Peyer's patch (tissue), 4 donors: ENCODE results near the gene VSIG8. TPM values are rescaled to one million over a fixed set of nuclear protein-coding genes. Genes with fewer than 3 reads are reported as not detected.

ENCODE experiments used
- DNase-seq, 3 donors: peaks; one replicate each; pipeline ENCODE4 v3.0.0-alpha.2; 2017 to 2019
- H3K27ac ChIP-seq, 4 donors: fragments of 200-600 bp; sonication (generic); one replicate each; pipeline ENCODE4 v1.5.1; 2016 to 2019
- H3K27me3 ChIP-seq, 2 donors: fragments of 200-600 bp; sonication (generic); one replicate each; pipeline ENCODE4 v1.5.1; 2019
- H3K36me3 ChIP-seq, 3 donors: fragments of 200-600 bp; sonication (generic); one replicate each; pipeline ENCODE4 v1.5.1; 2016 to 2019
- H3K4me1 ChIP-seq, 4 donors: fragments of 200-600 bp; sonication (generic); one replicate each; pipeline ENCODE4 v1.5.1; 2016 to 2019
- H3K4me3 ChIP-seq, 4 donors: fragments of 200-600 bp; sonication (generic); 1 replicate in 3 of 4; 2 replicates in 1 of 4; pipeline ENCODE4 v1.5.1; 2016 to 2019; ENCODE audit warnings: mild to moderate bottlenecking in 1 of 4
- H3K9me3 ChIP-seq, 4 donors: fragments of 200-600 bp; sonication (generic); one replicate each; pipeline ENCODE4 v1.5.1; 2016 to 2019; ENCODE audit warnings: mild to moderate bottlenecking in 1 of 4
- POLR2A ChIP-seq, 2 donors: fragments of 450-650 bp; IDR thresholded peaks; one replicate each; pipeline ENCODE4 v1.5.1; 2017; ENCODE audit warnings: antibody characterized with exemption in 2 of 2, mild to moderate bottlenecking in 2 of 2, moderate library complexity in 2 of 2
- total RNA-seq, 4 donors: library from RNA; depleted of rRNA; stranded (reverse); fragments of >200 nt; gene quantifications; one replicate each; pipeline ENCODE4 v1.1.0, GENCODE V29; 2016
- TF ChIP-seq, protein P1 (sequence below), 6 experiments: fragments of 450-650 bp in 4 of 6; fragments of 200-600 bp in 2 of 6; sonication (generic) in 1 of 6; IDR thresholded peaks; one replicate each; pipeline ENCODE4 v1.5.1; 2017 to 2019; ENCODE audit warnings: antibody characterized with exemption in 6 of 6, mild to moderate bottlenecking in 3 of 6, moderate library complexity in 1 of 6

VSIG8 gene
- total RNA-seq, 4 donors from 2014 or later = 0.85 TPM; not detected in 3

GRCh38 chr1:159828581-159829272, 33.7 kb downstream of the VSIG8 start:
- H3K4me1 ChIP-seq = peaks cover 0 to 5% (median 0%) of the 10 kb centered on the region in 4 donors
- no peak overlapping the region for H3K27ac ChIP-seq
- H3K27me3 ChIP-seq = no peaks in the 10 kb centered on the region
- H3K4me3 ChIP-seq = peak overlapping the region in 1 of 4 donors; percentile 19
- H3K9me3 ChIP-seq = no peaks in the 10 kb centered on the region
- H3K36me3 ChIP-seq = no peaks in the 10 kb centered on the region
- DNase-seq = no peak
- TF ChIP-seq POLR2A (IDR thresholded peaks at IDR 0.05) = no peak
- TF ChIP-seq, protein P1, sequence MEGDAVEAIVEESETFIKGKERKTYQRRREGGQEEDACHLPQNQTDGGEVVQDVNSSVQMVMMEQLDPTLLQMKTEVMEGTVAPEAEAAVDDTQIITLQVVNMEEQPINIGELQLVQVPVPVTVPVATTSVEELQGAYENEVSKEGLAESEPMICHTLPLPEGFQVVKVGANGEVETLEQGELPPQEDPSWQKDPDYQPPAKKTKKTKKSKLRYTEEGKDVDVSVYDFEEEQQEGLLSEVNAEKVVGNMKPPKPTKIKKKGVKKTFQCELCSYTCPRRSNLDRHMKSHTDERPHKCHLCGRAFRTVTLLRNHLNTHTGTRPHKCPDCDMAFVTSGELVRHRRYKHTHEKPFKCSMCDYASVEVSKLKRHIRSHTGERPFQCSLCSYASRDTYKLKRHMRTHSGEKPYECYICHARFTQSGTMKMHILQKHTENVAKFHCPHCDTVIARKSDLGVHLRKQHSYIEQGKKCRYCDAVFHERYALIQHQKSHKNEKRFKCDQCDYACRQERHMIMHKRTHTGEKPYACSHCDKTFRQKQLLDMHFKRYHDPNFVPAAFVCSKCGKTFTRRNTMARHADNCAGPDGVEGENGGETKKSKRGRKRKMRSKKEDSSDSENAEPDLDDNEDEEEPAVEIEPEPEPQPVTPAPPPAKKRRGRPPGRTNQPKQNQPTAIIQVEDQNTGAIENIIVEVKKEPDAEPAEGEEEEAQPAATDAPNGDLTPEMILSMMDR (IDR thresholded peaks at IDR 0.05) = no peak

DNA sequence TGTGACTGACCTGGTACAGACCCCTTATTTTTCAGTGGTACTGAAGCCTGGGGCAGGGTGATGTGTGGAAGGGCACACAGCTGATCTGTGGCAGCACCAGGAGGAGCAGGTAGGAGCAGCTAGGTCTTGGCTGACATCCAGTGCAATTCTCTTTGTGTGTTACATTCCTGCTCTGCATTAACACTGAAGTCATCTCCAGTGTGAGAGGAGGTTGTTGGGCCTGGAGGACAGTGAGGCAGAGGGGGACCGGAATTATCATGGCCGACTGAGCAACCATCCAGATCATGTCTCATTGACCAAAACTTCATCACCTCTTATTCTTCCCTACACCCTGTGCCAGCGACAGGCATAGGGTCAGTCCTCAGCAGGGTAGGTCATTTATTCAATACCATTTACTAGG, 34.3 kb downstream of the VSIG8 start:
- no peak for DNase-seq
- no peaks in the 10 kb centered on the region for H3K27me3 ChIP-seq
- peak overlapping the region in 1 of 4 donors; percentile 19 for H3K4me3 ChIP-seq
- TF ChIP-seq, protein P1 (IDR thresholded peaks at IDR 0.05) = no peak
- TF ChIP-seq POLR2A (IDR thresholded peaks at IDR 0.05) = no peak
- H3K4me1 ChIP-seq = peaks cover 0 to 10% (median 0%) of the 10 kb centered on the region in 4 donors
- no peaks in the 10 kb centered on the region for H3K36me3 ChIP-seq
- no peaks in the 10 kb centered on the region for H3K9me3 ChIP-seq
- H3K27ac ChIP-seq = no peak overlapping the region

DNA sequence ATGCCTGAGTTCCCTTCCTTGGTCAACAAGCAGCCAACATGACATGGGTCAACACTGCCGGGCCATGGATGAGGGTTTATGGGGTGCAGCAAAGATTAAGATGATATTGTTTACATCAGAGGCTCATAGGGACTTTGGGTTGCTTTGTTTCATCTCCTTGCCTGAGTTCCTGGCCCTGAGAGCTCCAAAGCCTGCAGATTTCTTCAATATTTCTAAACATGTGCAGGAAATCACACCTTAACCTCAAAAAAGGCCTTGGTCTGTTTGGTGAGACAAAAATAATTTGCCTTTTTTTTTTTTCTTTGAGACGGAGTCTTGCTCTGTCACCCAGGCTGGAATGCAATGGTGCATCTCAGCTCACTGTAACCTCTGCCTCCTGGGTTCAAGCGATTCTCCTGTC, 34.9 kb downstream of the VSIG8 start:
- no peaks in the 10 kb centered on the region for H3K27me3 ChIP-seq
- H3K9me3 ChIP-seq = no peaks in the 10 kb centered on the region
- H3K27ac ChIP-seq = peak overlapping the region in 3 of 4 donors; percentile 31 to 55 (median 45)
- no peak for DNase-seq
- H3K4me1 ChIP-seq = peaks cover 0 to 13% (median 0%) of the 10 kb centered on the region in 4 donors
- H3K4me3 ChIP-seq = peak overlapping the region in 2 of 4 donors; percentile 19 to 21
- no peaks in the 10 kb centered on the region for H3K36me3 ChIP-seq
- TF ChIP-seq POLR2A (IDR thresholded peaks at IDR 0.05) = no peak
- TF ChIP-seq, protein P1 (IDR thresholded peaks at IDR 0.05) = no peak

DNA sequence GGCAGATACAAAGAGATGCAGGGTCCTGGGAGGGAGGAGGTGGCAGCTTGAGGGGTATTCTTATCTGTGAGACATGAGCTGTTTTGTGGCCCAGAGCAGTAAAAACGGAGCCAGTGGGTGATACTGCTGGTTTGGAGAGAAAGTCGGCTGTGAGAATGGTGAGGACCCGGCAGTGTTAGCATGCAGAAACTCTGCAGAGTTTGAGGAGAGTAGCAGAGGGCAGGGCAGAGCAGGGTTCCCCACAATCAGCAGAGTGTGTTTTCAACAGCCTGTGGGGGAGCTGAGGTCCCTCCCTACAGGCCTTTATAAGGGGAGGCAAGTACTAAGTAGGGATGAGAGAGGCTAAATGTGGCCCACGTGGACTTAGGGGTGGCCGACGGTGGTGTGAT, 35.4 kb downstream of the VSIG8 start:
- DNase-seq = no peak
- Histone ChIP-seq H3K27ac (peak overlapping the region; percentile 22 to 55 (median 38)), H3K4me1 (peaks cover 0 to 13% (median 0%) of the 10 kb centered on the region in 4 donors), H3K27me3 (no peaks in the 10 kb centered on the region), H3K4me3 (peak overlapping the region in 2 of 4 donors; percentile 19 to 21), H3K36me3 (no peaks in the 10 kb centered on the region), H3K9me3 (no peaks in the 10 kb centered on the region)
- no peak for TF ChIP-seq POLR2A (IDR thresholded peaks at IDR 0.05)
- TF ChIP-seq, protein P1 (IDR thresholded peaks at IDR 0.05) = no peak

DNA sequence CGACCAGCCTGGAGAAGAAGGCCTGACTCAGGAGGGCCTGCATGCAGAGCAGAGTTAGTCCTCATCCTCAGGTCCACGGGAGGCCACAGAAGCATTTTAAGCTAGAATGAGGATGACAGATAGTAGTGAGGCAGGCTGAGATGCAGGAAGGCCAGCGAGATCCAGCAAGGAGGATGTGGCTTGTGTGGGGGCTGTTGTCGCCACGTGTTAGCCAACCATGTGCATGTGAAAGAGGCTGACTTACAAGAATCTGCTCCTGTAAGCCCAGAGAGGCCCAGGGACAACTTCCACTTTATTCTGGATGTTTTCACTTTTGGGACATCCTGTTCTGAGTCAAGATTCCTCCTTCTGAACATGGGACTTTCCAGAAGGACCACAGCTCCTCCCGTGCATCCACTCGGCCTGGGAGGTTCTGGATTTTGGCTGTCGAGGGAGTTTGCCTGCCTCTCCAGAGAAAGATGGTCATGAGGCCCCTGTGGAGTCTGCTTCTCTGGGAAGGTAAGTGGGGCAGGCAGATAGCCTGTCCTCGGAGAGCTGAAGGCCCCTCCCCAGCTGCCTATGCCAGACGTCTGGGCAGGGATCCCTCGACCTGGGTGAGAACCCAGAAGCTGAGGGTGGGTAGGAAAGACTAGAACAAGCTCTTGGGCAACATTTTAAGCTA, 35.9 kb downstream of the VSIG8 start, which contains the start of gene SLAMF8:
TSS of gene SLAMF8 (plus strand) at position 433 of the 661 bp plus-strand sequence. CDS start at position 459, 26 bp downstream.
- no peaks in the 10 kb centered on the region for H3K27me3 ChIP-seq
- H3K27ac ChIP-seq = peak within 1 kb of the TSS; percentile 22 to 55 (median 38)
- peaks cover 0 to 13% (median 0%) of the 10 kb centered on the region in 4 donors for H3K4me1 ChIP-seq
- no peaks in the 10 kb centered on the region for H3K36me3 ChIP-seq
- H3K9me3 ChIP-seq = no peaks in the 10 kb centered on the region
- peak in 2 of 3 donors; percentile 58 to 86 for DNase-seq
- H3K4me3 ChIP-seq = peak within 1 kb of the TSS in 2 of 4 donors; percentile 19 to 21
- TF ChIP-seq, protein P1 (IDR thresholded peaks at IDR 0.05) = no peak
- TF ChIP-seq POLR2A (IDR thresholded peaks at IDR 0.05) = no peak
